CD4-positive, alpha-beta T cell treated with Interleukin-10 for 1 hour (primary cell): ENCODE measurements around the gene AKAP11.
A peak's percentile ranks its signal among the peaks of the same experiment; 100 is the strongest.
"Not testable (repeated sequence)": the region's sequence is repeated elsewhere in the genome, so short reads cannot be mapped to it uniquely, and the experiment has no call there.

Source experiments
- DNase-seq: peaks from one replicate; pipeline ENCODE4 v3.0.0-alpha.2; 2020

Gene AKAP11, protein sequence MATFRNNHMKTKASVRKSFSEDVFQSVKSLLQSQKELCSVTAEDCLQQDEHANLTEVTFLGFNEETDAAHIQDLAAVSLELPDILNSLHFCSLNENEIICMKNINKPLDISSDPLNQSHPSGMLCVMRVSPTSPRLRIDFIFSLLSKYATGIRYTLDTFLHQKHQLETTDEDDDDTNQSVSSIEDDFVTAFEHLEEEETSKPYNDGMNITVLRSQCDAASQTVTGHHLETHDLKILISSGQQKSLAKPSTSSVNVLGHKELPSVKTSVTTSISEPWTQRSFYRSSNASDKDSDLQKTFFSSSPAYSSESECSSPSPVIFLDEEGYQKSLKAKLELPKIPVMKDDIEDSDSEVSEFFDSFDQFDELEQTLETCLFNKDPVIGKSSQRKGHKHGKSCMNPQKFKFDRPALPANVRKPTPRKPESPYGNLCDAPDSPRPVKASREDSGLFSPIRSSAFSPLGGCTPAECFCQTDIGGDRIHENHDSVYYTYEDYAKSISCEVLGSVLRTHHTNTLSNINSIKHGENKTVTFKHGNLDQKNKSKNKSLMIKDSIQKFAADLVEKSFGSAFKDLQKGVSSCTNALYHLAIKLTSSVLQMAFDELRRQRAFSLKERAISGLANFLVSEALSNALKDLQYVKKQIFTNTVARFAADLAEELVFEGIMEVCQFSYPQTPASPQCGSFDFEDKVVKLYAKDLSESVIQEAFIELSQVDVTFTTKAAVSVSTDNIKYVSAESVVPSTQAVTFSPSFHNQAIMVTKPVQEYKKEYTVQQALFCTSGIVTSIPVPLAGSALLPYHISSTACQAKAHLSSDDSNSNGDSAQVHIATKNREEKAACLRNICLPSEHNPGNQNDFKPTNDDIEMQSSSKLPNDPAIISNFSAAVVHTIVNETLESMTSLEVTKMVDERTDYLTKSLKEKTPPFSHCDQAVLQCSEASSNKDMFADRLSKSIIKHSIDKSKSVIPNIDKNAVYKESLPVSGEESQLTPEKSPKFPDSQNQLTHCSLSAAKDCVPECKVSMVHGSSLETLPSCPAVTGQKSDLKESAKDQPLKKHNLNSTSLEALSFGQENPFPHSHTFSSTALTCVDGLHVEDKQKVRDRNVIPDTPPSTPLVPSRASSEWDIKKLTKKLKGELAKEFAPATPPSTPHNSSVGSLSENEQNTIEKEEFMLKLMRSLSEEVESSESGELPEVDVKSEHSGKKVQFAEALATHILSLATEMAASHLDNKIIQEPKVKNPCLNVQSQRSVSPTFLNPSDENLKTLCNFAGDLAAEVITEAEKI (N-terminal part only)

DNA sequence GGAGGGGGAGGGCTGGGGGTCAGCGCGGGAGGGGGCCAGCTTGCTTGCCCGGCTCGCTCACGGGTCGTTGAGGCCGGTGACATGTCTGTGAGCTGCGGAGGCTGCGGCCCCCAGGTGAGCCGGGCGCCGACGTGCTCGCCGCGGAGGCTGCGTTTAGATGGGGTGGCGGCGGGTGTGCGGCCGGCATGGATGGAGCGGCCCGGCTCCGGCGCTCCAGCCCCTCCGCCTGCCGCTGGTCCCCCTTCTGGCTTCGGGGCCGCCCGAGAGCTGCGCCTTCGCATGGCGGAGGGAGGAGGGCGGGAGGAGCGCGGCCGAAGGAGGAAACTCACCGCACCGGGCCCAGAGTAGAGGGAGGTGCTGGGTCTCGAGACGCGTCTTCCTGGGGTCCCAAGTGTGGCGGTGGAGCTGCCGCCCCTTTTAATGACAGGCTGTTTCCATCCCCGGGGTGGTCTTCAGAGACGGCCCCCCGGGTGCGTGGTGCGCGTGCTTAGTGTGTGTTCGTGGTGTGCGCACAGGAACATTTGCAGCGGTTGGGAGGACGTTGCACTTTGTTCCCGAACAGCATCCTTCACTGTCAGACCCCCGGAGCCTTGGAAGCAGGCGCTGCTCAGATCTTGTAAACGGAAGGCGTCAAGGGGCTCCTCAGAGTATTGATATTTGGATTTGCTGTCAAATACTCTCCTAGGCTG lies at the start of gene AKAP11:
Gene AKAP11, plus strand, starts transcription at position 38 of the 689 bp plus-strand sequence. CDS start 14,197 bp downstream, outside the sequence.
- DNase-seq = peak; percentile 53

DNA sequence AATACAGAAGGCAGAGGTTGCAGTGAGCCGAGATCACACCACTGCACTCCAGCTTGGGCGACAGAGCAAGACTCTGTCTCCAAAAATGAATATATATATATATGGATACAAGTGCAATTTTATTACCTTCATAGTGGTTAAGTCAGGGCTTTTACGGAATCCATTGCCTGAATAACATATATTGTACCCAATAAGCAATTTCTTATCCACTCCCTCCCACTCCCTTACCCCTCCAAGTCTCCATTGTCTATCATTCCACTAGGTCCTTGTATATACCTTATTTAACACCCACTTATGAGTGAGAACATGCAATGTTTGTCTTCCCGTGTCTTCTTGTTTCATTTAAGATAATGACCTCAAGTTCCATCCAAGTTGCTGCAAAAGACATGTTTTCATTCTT lies 48.3 kb upstream of the AKAP11 start:
- DNase-seq = no peak

DNA sequence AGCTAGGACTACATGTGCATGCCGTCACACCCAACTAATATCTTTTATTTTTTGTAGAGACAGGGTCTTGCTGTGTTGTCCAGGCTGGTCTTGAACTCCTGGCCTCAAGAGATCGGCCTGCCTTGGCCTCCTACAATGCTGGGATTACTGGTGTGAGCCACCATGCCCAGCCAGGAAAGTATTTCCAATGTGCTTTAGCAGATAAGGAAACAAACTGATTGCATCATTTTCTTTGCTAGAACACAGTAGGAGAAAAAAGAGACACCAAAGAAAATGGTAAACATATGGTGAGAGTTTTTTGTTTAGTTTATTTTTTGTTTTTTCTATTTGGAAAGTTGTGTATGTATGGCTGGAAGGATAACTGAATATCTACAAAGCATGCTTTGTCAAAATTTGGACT lies 46.9 kb upstream of the AKAP11 start:
- DNase-seq = no peak

DNA sequence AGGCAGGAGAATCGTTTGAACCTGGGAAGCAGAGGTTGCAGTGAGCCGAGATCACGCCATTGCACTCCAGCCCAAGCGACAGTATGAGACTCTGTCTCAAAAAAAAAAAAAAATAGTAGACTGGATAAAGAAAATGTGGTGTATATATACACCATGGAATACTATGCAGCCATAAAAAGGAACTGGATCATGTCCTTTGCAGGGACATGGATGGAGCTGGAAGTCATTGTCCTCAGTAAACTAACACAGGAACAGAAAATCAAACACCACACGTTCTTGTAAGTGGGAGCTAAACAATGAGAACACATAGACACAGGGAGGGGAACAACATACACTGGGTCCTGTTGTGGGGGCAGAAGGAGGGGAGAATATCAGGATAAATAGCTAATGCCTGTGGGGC lies 45.2 kb upstream of the AKAP11 start:
- DNase-seq = not testable (repeated sequence)

DNA sequence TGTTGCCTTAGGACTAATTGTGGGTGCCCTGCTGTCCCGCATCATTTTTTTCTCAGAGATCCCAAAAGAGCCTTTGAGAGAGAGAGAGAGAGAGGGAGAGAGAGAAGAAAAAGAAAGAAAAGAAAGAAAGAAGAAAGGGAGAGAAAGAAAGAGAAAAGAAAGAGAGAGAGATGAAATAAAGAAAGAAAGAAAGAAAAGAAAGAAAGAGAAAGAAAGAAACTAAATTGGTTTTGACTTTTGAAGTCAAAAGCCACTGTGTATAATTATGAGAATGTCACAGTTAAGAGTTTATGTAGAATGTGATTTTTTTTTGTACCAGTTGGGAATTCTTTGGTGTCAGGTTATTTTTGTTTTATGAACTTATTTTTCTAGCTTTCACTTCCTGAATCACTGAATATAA lies 43.4 kb upstream of the AKAP11 start:
- no peak for DNase-seq

DNA sequence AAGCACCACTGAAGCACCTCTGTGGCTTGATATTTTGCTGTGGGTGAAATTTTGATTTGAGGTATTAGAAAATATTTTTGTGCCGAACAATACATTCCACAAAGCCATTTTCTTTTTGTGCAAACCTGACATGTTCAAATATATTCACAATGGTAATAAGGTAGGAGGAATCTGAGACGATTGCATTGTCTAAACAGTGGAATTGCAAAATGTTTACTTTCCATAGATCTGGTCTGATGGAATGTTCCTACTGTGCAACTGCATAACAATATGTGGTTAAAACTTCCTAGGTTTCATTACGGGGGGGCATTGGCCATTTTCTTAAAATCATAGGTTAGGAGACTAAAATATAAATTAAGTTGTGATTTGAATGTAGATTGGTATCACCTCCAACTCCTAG lies 42.7 kb upstream of the AKAP11 start:
- no peak for DNase-seq

DNA sequence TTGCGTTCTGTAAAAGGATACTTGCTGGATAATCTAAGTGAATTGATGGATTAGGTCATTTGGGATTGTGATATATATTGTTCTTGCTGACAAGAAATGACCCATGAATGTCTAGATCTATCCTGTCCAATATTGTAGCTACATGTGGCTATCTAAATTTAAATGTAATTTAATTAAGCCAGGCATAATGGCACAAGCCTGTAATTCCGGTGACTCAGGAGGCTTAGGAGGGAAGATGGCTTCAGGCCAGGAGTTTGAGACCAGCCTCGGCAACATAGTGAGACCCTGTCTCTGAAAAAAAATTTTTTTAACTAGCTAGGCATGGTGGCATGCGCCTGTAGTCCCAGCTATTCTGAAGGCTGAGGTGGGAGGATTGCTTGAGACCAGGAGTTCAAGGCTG lies 39.3 kb upstream of the AKAP11 start:
- DNase-seq = no peak

DNA sequence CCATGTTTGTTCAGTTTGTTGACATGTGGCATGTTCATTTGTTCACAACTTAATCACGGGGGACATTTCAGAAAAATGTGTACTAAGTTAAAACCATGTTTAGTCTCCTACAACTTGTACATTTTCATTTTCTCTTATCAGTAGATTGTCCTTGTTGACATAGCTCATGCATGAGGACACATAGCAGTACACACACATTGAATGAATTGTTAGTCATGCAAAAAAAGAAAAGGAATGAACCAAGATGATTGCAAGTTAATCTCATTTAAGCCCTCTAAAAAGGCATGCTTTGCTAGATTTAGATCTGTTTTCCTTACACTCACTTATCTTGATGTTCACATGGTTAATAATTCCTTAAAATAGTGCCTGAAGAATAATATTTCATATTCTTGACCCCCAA lies 38.2 kb upstream of the AKAP11 start:
- no peak for DNase-seq

DNA sequence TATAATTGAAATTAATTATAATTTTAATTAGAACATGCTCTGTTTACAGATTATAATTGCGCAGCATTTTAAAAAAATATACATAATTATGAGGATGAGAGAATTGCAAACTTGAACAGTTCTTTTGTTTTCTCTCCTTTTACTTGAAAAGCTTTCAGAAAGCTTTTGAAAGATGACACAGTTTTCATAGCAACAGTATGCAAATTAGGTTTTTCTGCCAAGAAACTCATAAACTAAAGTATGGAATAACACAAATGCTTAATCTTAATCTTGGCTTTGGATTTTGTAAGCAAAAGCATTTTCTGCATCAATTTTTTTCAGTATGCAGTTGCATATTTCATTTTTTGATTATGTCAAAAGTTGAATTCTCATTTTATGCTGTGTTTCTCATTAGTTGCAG lies 32.8 kb upstream of the AKAP11 start:
- no peak for DNase-seq

DNA sequence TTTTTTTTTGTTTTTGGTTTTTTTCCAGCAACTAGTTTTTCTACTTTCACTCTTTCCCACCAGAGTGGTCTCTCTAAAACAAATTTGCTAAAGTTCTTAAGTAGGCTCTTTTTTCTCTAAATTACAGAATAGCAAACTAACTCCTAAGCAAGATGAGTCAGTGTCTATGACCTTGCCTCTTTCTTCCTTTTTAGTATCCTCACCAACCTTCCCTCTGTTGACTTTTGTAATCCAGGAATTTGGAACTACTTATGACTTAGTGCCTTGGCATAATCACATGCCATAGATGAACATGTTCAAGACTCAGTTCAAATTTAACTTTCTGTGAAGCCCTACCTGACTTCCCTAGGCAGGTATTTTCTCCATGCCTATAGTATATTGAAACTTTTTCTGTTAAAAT lies 32.3 kb upstream of the AKAP11 start:
- DNase-seq = no peak

DNA sequence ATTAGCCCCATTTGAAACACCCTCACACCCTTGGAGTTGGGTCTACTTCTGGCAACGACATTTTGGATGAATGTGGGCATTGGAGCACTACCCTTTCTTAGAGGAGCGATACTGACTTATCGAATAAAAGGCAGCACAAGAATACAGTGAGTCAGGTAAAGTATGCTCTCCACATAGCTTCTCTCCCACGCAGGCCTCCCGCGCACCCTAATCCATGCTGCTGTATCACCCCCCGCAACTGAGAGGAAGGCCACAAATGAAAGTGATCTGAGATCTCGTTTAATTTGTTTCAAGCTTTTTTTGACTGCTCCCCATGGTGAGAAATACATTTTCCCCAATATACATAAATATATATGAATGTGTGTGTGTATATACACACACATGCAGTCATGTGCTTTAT lies 25.4 kb upstream of the AKAP11 start:
- no peak for DNase-seq

DNA sequence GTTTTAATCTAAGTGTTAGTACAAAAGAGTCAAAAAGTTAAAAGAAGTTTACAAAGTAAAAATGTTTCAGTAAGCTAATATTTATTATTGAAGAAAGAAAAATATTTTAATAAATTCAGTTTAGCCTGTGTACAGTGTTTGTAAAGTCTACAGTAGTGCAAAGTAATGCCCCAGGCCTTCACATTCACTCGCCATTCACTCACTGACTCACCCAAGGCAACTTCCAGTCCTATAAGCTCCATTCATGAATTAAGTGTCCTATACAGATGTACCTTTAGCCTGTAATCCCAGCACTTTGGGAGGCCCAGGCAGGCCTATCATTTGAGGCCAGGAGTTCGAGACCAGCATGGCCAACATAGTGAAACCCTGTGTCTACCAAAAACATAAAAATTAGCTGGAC lies 24.1 kb upstream of the AKAP11 start:
- no peak for DNase-seq

DNA sequence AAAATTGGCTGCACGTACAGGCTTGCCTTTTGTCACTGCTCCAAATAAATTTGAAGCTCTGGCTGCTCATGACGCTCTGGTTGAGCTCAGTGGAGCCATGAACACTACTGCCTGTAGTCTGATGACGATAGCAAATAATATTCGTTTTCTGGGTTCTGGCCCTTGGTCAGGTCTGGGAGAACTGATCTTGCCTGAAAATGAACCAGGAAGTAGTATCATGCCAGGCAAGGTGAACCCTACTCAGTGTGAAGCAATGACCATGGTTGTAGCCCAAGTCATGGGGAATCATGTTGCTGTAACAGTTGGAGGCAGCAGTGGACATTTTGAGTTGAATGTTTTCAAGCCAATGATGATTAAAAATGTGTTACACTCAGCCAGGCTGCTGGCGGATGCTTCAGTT lies 16.1 kb upstream of the AKAP11 start:
- no peak for DNase-seq

DNA sequence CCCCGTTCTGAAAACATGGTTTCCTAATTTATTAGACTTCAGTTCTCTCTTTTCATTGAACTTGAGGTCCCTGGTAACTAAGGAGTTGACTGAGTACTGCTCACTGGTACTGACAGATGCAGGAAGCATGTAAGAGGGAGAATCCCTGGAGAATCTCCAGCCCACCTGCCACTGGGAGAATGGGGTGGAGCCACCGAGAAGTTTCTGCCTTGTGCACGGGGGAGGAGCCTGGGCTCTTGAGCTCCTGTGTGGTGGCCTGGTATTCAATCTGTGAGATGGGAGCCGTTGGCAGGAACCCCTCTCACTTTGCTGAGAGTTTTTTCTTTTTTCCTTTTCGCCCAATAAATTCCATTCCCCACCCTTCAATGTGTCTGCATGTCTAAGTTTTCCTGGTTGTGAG lies 13.2 kb upstream of the AKAP11 start:
- DNase-seq = no peak

DNA sequence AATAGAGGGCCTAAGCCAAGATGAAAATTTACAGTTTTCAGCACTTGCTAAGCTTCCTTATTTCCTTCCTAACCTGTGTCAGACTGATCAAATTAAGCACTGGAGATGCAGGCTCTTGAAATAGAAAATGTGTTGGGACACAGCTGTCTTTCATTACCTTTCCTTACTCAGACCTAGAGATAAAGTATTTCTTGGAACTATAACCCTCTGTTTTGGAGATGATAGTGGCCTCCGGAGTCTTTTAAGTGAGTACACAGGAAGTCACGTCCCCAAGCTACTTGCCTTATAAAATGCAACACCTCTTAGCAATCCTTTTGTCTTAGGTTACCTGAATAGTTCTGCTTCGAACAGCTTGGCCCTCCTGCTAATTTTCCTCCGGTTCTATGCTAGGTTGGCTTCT lies 12.4 kb upstream of the AKAP11 start:
- DNase-seq = no peak

DNA sequence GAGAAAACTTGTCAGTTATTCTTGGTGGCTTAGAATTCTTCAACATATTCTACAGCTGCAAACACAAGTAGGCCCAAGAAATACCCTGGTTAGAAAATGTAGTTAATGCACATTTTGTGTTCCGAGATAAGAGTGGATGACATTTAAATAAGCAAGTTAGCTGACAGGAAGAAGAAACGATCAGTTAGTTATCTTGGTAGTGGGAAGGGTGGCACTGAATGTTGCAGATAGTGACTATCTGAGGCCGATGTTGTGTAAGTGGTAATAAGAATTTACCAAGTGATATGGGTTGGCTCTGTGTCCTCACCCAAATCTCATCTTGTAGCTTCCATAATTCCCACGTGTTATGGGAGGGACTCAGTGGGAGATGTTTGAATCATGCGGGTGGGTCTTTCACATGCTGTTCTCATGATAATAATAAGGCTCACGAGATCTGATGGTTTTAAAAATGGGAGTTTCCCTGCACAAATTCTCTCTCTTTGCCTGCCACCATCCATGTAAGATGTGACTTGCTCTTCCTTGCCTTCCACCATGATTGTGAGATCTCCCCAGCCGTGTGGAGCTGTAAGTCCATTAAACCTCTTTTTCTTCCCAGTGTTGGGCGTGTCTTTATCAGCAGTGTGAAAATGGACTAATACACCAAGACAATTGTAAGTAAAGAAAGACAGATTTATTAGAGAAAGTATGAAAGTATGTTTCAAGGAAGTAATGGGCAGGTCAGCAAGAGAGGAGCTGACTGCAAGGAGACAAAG lies 10.9 kb upstream of the AKAP11 start:
- DNase-seq = no peak

DNA sequence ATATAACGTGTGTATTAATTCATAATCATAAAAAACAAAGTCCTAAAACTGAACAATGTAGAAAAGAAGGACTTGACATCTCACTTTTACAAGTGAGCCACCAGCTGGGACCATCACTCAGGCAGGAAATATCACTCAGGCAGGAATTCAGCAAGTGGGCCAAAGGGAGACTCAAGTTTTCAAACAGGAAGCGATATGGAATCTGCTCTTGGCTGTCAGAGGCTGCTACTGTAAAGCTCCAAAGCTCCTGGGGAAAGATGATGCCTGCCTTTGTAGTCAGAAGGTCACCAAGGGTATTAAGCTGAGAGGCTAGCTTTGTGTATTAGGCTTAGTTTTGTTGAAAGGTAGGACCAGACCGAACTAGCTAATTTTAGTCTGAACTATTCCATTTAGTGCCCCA lies 5.5 kb upstream of the AKAP11 start:
- no peak for DNase-seq

DNA sequence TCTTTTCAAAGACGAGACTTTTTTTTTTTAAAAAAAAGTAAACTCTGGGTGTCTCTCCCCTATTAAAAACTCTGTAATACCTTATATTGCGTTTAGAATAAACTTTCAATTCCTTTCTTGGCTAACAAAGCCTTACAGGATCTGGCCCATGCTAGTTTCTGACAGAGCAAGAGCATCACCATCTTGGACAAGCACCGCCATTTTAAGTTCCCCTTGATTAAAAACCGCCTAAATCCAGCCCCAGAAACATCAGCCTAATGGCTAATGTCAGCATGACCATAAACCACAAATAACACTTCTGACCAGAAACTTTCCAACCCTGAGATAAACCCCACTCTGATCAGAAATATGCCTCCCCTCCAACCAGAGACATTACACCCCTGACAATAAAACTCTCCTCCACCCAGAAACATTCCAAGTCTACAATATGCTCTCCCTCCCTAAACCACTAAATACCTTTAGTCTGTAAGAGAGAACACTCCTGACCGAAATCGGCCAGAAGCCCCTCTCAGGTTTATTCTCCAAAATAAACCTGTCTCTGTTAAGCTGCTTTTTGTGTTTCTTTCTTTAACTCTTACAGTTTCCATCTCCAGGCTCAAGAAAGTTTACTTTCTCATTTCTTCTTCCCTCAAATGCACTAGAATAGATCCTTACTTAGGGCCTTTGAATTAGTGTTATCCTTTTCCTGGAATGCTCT lies 1.6 kb upstream of the AKAP11 start:
- no peak for DNase-seq

DNA sequence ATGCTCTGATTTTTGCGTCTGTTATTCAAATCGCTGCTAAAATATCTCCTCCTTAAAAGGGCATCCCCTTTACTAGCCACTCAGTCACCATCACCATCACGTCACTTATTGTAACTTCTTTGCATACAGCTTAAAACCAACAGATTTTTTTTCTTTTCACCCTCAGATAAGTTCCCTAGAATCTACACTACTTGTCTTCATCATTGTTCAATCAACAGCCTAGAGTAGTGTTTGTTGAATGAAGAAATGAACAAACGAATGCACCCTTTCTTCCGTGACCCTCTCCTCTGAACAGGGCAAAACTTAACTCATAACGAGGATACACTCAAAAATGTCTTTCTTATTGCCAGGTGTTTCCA lies 1.1 kb upstream of the AKAP11 start:
- no peak for DNase-seq

DNA sequence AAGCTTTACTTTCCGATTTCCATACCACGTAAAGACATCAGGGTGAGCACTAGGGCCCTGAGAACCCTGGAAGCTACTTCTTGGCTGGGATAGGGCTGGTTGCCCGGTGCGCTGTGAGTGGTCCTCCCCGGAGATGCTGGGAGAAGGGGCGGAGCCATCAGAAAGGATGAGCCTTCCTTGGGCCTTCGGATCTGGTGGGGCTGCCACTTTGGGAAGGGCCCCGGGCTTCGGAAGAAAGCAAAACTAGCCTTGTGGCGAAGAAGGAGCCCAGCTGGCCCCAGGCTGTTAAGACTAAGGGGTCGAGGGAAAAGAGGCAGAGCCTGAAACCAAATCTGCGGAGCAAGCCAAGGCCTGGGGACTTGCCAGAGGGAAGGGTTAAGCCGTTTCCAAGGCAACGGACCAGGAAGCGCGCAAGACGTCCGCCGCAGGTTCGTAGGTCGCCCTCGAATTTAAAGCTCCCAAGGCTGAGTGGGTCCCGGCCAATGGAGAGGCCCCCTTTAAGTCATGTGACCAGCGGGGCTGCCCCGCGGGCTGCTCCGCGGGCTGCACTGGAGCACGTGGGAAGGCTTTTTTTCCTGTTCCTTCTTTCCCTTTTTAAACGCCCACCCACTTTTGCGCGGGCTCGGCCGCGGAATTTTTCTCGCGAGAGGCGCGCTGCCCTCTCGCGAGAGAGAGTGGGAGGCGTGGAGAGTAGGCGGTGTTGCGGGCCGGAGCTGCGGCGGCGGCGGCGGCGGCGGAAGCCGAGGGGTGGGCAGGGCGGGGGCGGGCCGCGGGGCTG lies 426 bp upstream of the AKAP11 start:
- DNase-seq = peak; percentile 97

DNA sequence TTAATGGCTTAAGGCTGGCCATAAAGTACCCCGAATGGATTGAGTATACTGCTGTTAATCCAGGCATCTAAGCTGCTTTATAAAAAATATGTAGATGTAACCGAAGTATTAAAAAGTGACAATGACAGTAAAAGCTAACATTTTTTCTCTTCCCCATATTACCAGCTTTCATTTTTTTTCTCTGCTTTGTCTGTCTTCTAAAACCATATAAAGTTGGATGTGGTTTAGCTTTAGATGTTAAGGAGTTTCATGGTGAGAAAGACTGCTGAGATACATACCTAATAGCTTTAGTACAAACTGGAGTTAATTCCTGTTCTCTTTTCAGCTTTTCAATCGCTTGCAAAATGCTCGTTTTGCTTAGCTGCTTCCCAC lies 838 bp downstream of the AKAP11 start:
- no peak for DNase-seq
